Kidney (tissue), 14 donors: Measurements from ENCODE around the gene PSMC5. TPM values are rescaled to one million over a fixed set of nuclear protein-coding genes. Genes with fewer than 3 reads are reported as not detected.
A peak's percentile ranks its signal among the peaks of the same experiment; 100 is the strongest.

Experiments used
- DNase-seq, 5 donors: peaks; one replicate each; pipeline ENCODE4 v3.0.0-alpha.2; 2013 to 2020
- FAIRE-seq: peaks from 2 replicates; lab custom pipeline; 2012; peaks lifted over from hg19 to GRCh38; lab: Jason Lieb, UNC
- H3K27ac ChIP-seq, 2 donors: one replicate each; pipeline ENCODE4 v1.7.0; 2013; ENCODE audit warnings: low read depth in 2 of 2, low read length in 2 of 2, inconsistent platforms in 1 of 2
- H3K27me3 ChIP-seq: one replicate; pipeline ENCODE4 v1.7.1; 2013; ENCODE audit warnings: low read length, inconsistent platforms; ENCODE audit not compliant: control insufficient read depth, insufficient read depth
- H3K36me3 ChIP-seq, 3 donors: one replicate each; pipeline versions ENCODE4 v1.7.0 to v1.7.1; 2013; ENCODE audit warnings: low read length in 3 of 3, control low read depth in 1 of 3, inconsistent platforms in 1 of 3; ENCODE audit not compliant: insufficient read depth in 3 of 3, control insufficient read depth in 2 of 3
- H3K4me1 ChIP-seq, 3 donors: one replicate each; pipeline versions ENCODE4 v1.7.0 to v1.7.1; 2013; ENCODE audit warnings: low read length in 3 of 3, inconsistent platforms in 1 of 3, low read depth in 1 of 3; ENCODE audit not compliant: control insufficient read depth in 2 of 3, insufficient read depth in 2 of 3
- H3K4me3 ChIP-seq, 3 donors: one replicate each; pipeline versions ENCODE4 v1.7.0 to v1.8.1; 2013; ENCODE audit warnings: low read length in 3 of 3, control low read depth in 1 of 3, inconsistent platforms in 1 of 3
- H3K9ac ChIP-seq, 3 donors: one replicate each; pipeline versions ENCODE4 v1.7.0 to v1.7.1; 2013; ENCODE audit warnings: low read length in 3 of 3, control low read depth in 1 of 3, inconsistent platforms in 1 of 3
- H3K9me3 ChIP-seq, 3 donors: one replicate each; pipeline versions ENCODE4 v1.7.0 to v1.7.1; 2013; ENCODE audit warnings: low read length in 3 of 3, control low read depth in 1 of 3, inconsistent platforms in 1 of 3; ENCODE audit not compliant: control insufficient read depth in 2 of 3, insufficient read depth in 1 of 3
- CTCF ChIP-seq: IDR thresholded peaks from 3 replicates; pipeline ENCODE4 v1.5.1; 2012; ENCODE audit warnings: mild to moderate bottlenecking, moderate library complexity, borderline replicate concordance; ENCODE audit not compliant: insufficient read depth; ENCODE audit errors: extremely low read depth
- intact Hi-C: fragments of 100-400 bp; cut with DNase I; formaldehyde crosslinking; loops from one replicate; pipeline ENCODE4 v1.11.1; 2022
- polyA plus RNA-seq: library from polyadenylated mRNA; stranded (reverse); fragments of 350-450 nt; fragmentation: Illumina TruSeq; extraction: RNeasy Lipid Tissue Mini Kit (QIAGEN cat#74804); gene quantifications from one replicate; pipeline ENCODE4 v1.2.3, GENCODE V29; 2014; ENCODE audit warnings: low read depth, low replicate concordance; ENCODE audit not compliant: insufficient read depth
- total RNA-seq: library from RNA; stranded (reverse); fragmentation: NEBNext Ultra II Directional; extraction: Animal tissue kit (Norgen Biotek cat#: 25700); gene quantifications from one replicate; pipeline ENCODE4 v1.2.1, GENCODE V29; 2021
- donor health status: control.
- donor health status: control.
- donor health status: control.
- donor health status: control.
- donor health status: control.
- donor health status: DM: yes; HTN: yes; CAD: no.
- donor health status: Normal renal cell carcinoma (clear cell type).

PSMC5 gene
- total and polyA plus RNA-seq, 2 donors from 2014 or later, result 145 to 247 TPM

- Histone ChIP-seq H3K36me3 (no peaks in the 10 kb centered on the region), H3K4me3 (no peak overlapping the region), H3K9ac (no peak overlapping the region), H3K4me1 (peaks cover 4 to 14% (median 12%) of the 10 kb centered on the region in 3 donors), H3K27me3 (no peaks in the 10 kb centered on the region), H3K27ac (no peak overlapping the region), H3K9me3 (no peaks in the 10 kb centered on the region)
- DNase-seq (no peak), FAIRE-seq (no peak)
- TF ChIP-seq CTCF, result no peak
- intact Hi-C loops, result no loop called here
These were observed 18.3 kb downstream of the PSMC5 start for GRCh38 chr17:63845509-63845908.

DNA sequence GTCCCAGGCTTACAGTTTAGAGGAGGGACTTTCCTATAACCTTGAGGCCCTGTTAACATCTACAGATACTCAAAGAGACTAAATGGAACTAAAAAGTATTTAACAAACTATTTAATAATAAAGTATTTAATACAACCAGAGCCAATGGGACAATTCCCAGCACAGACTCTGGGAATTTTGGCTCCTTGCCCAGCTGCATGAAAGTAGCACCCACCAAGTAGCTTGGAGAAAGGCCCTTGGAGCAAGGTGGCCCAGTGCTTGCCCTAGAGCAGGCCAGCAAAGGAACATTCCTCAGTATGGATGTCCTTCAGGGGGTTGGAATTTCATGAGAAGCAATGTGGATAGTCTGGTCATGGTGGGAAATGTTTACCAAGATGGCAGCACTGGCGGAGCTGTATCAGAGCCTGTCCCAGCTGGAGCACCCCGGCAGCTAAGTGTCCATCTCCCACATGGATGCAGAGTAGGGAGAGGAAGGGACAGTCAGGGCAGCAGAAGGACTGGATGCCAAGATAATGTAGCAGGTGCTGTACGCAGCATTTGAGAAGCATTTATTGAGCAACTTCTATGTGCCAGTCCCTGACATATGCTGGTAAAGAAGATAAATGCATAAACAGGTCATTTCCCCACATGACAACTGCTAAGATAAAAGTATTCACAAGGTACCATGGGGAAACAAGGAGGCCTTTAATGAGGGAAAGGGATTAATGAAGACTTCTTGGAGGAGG lies 20.5 kb downstream of the PSMC5 start:
- no peak for DNase-seq
- Histone ChIP-seq H3K36me3 (no peaks in the 10 kb centered on the region), H3K9ac (no peak overlapping the region), H3K4me1 (peaks cover 0 to 4% (median 3%) of the 10 kb centered on the region in 3 donors), H3K4me3 (no peak overlapping the region), H3K9me3 (no peaks in the 10 kb centered on the region), H3K27me3 (no peaks in the 10 kb centered on the region), H3K27ac (no peak overlapping the region)
- intact Hi-C loops, result no loop called here
- TF ChIP-seq CTCF, result no peak
- FAIRE-seq, result no peak

DNA sequence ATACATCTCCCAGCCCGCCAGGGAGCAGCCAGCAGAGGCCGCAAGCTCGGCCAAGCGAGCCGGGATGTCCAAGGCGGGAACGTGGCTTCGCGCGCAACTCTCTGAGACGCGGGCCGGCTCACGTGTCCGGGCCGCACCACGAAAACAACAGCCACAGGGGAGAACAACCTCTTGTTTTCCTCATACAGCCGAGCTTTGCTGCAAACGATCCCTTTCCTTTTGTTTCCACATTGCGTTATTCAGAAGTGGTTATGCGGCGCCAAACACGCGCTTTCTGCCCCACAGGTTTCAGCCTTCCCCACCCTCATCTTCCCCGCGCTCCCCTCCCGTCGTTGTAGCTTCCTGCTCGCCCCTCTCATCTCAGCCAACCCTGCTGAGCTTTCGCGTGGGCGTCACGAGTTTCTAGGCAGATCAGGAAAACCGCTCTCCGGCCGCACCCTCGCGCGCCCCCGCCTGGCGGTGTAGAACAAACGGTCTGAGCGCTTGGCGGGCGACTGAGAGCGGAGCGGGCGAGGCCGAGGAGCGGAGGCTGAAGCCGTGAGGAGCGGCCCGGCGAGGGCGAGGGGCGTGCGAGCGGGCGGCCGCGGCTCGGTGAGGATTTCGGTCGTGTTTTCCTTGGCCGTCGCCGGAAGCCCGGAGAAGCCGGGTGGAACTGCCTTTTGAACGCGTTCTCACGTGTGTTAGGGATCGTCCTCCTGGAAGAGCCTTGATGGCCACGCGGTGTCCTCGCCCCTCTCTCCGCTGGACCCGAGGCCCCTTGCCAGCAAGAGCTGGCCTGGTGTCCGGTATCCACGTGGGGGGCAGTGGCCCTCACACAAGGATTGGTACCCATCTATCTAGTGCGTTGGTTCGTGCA lies 21.8 kb downstream of the PSMC5 start:
- H3K27ac ChIP-seq, result peak overlapping the region; percentile 72 to 80
- peaks cover 0 to 3% (median 0%) of the 10 kb centered on the region in 3 donors for H3K4me1 ChIP-seq
- no peaks in the 10 kb centered on the region for H3K36me3 ChIP-seq
- H3K9me3 ChIP-seq, result no peaks in the 10 kb centered on the region
- H3K9ac ChIP-seq, result peak overlapping the region; percentile 17 to 56 (median 55)
- no peaks in the 10 kb centered on the region for H3K27me3 ChIP-seq
- peak; percentile 72 for TF ChIP-seq CTCF
- intact Hi-C loops, result no loop called here
- DNase-seq (peak; percentile 92 to 96 (median 94)), FAIRE-seq (no peak)
- peak overlapping the region; percentile 59 to 64 (median 63) for H3K4me3 ChIP-seq
